Skeletal muscle cell (primary cell): ENCODE data around the gene KCNMA1.

Experiments
- DNase-seq: peaks from one replicate; pipeline ENCODE4 v3.0.0-alpha.2; 2010; ENCODE audit warnings: low read depth
- H3K4me3 ChIP-seq: 2 replicates; pipeline ENCODE4 v1.5.1; 2011; ENCODE audit warnings: low read depth, mild to moderate bottlenecking, control low read depth, low read length, moderate library complexity

KCNMA1 gene

GRCh38 chr10:76830218-76830617 is 807.4 kb downstream of the KCNMA1 start:
- no peak for DNase-seq
- no peak overlapping the region for H3K4me3 ChIP-seq

- DNase-seq = no peak
Measured at GRCh38 chr10:76829724-76830123, 807.9 kb downstream of the KCNMA1 start.

More at GRCh38 chr10:76829724-76830123, 807.9 kb downstream of the KCNMA1 start:
- no peak overlapping the region for H3K4me3 ChIP-seq
